Gastrocnemius medialis (tissue), 4 donors: Measurements from ENCODE around the gene COL6A2. TPM values are rescaled to one million over a fixed set of nuclear protein-coding genes. Genes with fewer than 3 reads are reported as not detected.

Experiments
- ATAC-seq, 2 donors: fragments of 150-250 bp; one replicate each; pipeline ENCODE4 v1.9.1; 2016
- DNase-seq, 2 donors: peaks; one replicate each; pipeline ENCODE4 v3.0.0-alpha.2; 2019
- H3K27ac ChIP-seq, 4 donors: fragments of 200-600 bp; sonication (generic); 1 replicate in 1 of 4; 2 replicates in 3 of 4; pipeline ENCODE4 v1.5.1; 2016 to 2018; ENCODE audit warnings: mild to moderate bottlenecking in 2 of 4, moderate library complexity in 1 of 4
- H3K27me3 ChIP-seq, 3 donors: fragments of 200-600 bp; sonication (generic) in 2 of 3; 1 replicate in 1 of 3; 2 replicates in 2 of 3; pipeline versions ENCODE4 v1.5.1 to v1.6.0; 2016 to 2019; ENCODE audit warnings: mild to moderate bottlenecking in 1 of 3, moderate library complexity in 1 of 3
- H3K36me3 ChIP-seq, 2 donors: fragments of 200-600 bp; sonication (generic) in 1 of 2; one replicate each; pipeline ENCODE4 v1.5.1; 2017 to 2018
- H3K4me1 ChIP-seq, 2 donors: fragments of 200-600 bp; sonication (generic) in 1 of 2; one replicate each; pipeline ENCODE4 v1.5.1; 2016 to 2017; ENCODE audit warnings: mild to moderate bottlenecking in 2 of 2
- H3K4me3 ChIP-seq, 4 donors: fragments of 200-600 bp; sonication (generic) in 3 of 4; 1 replicate in 1 of 4; 2 replicates in 3 of 4; pipeline ENCODE4 v1.5.1; 2016 to 2019; ENCODE audit warnings: mild to moderate bottlenecking in 2 of 4
- H3K9me3 ChIP-seq, 3 donors: fragments of 200-600 bp; sonication (generic) in 2 of 3; 1 replicate in 1 of 3; 2 replicates in 2 of 3; pipeline ENCODE4 v1.5.1; 2016 to 2019
- CTCF ChIP-seq, 5 experiments: fragments of 450-650 bp in 3 of 5; fragments of 200-600 bp in 2 of 5; sonication (generic) in 2 of 5; IDR thresholded peaks in 4 of 5; conservative IDR thresholded peaks in 1 of 5; 1 replicate in 4 of 5; 2 replicates in 1 of 5; pipeline ENCODE4 v1.5.1; 2016 to 2019; ENCODE audit warnings: antibody characterized with exemption in 5 of 5, mild to moderate bottlenecking in 3 of 5, moderate library complexity in 3 of 5
- POLR2A ChIP-seq, 2 donors: fragments of 450-650 bp; IDR thresholded peaks; one replicate each; pipeline ENCODE4 v1.6.1; 2017; ENCODE audit warnings: antibody characterized with exemption in 2 of 2, mild to moderate bottlenecking in 2 of 2, moderate library complexity in 2 of 2
- in situ Hi-C, 4 donors: fragments of 200-750 bp; cut with MboI; loops; one replicate each; pipeline versions ENCODE4 v1.15.0 to v1.8.0; 2017; ENCODE audit warnings: low sequenced_read_pairs in 4 of 4
- intact Hi-C: fragments of 100-400 bp; cut with DNase I; formaldehyde crosslinking; loops from one replicate; pipeline ENCODE4 v1.15.1; 2023; ENCODE audit warnings: low total_unique reads
- total RNA-seq, 4 donors: library from RNA; depleted of rRNA; stranded (reverse); fragments of >200 nt; gene quantifications; one replicate each; pipeline versions ENCODE4 v1.1.0 to v1.2.3, GENCODE V29; 2016

The COL6A2 gene
- total RNA-seq, 4 donors from 2014 or later = 44.0 to 141 (median 88.4) TPM

- intact Hi-C loops = no loop called here
- peak in 1 of 2 donors; percentile 6 for DNase-seq
- TF ChIP-seq POLR2A (IDR thresholded peaks at IDR 0.05) = no peak
Observed at GRCh38 chr21:46150491-46151121, 52.7 kb downstream of the COL6A2 start.

GRCh38 chr21:46151261-46151988, 53.5 kb downstream of the COL6A2 start:
- peaks cover 0 to 9% (median 0%) of the 10 kb centered on the region in 3 donors for H3K27me3 ChIP-seq
- intact Hi-C loops = no loop called here

More at GRCh38 chr21:46150491-46151121, 52.7 kb downstream of the COL6A2 start:
- no peak overlapping the region for H3K27ac ChIP-seq
- no peaks in the 10 kb centered on the region for H3K36me3 ChIP-seq
- H3K9me3 ChIP-seq = no peaks in the 10 kb centered on the region
- no peak for ATAC-seq
- H3K4me1 ChIP-seq = peaks cover 0 to 10% of the 10 kb centered on the region in 2 donors
- H3K27me3 ChIP-seq = peaks cover 0 to 9% (median 0%) of the 10 kb centered on the region in 3 donors
- H3K4me3 ChIP-seq = no peak overlapping the region
- in situ Hi-C loops = no loop called here

GRCh38 chr21:46151989-46152926, 54.3 kb downstream of the COL6A2 start:
- Histone ChIP-seq H3K36me3 (no peaks in the 10 kb centered on the region), H3K27ac (no peak overlapping the region), H3K9me3 (no peaks in the 10 kb centered on the region), H3K27me3 (peaks cover 0 to 9% (median 0%) of the 10 kb centered on the region in 3 donors), H3K4me1 (peaks cover 0 to 10% of the 10 kb centered on the region in 2 donors), H3K4me3 (no peak overlapping the region)
- peak in 1 of 2 donors; percentile 6 for DNase-seq
- ATAC-seq = no peak
- in situ Hi-C loops = no loop called here
- TF ChIP-seq CTCF (IDR thresholded peaks at IDR 0.05 in 4 of 5, conservative IDR thresholded peaks at IDR 0.05 in 1 of 5) (no peak), POLR2A (IDR thresholded peaks at IDR 0.05) (no peak)
- intact Hi-C loops = no loop called here

More at GRCh38 chr21:46151261-46151988, 53.5 kb downstream of the COL6A2 start:
- ATAC-seq (no peak), DNase-seq (peak in 1 of 2 donors; percentile 5)
- Histone ChIP-seq H3K27ac (no peak overlapping the region), H3K9me3 (no peaks in the 10 kb centered on the region), H3K4me1 (peaks cover 0 to 10% of the 10 kb centered on the region in 2 donors), H3K36me3 (no peaks in the 10 kb centered on the region), H3K4me3 (no peak overlapping the region)
- in situ Hi-C loops = no loop called here
- TF ChIP-seq POLR2A (IDR thresholded peaks at IDR 0.05) = no peak
- TF ChIP-seq CTCF (IDR thresholded peaks at IDR 0.05 in 4 of 5, conservative IDR thresholded peaks at IDR 0.05 in 1 of 5) = no peak

- intact Hi-C loops = no loop called here
- DNase-seq = peak in 1 of 2 donors; percentile 12
- H3K27ac ChIP-seq = no peak overlapping the region
Observed at GRCh38 chr21:46152927-46153246, 55.0 kb downstream of the COL6A2 start.

More at GRCh38 chr21:46152927-46153246, 55.0 kb downstream of the COL6A2 start:
- no peaks in the 10 kb centered on the region for H3K36me3 ChIP-seq
- peaks cover 0 to 10% of the 10 kb centered on the region in 2 donors for H3K4me1 ChIP-seq
- TF ChIP-seq POLR2A (IDR thresholded peaks at IDR 0.05) = no peak
- TF ChIP-seq CTCF (IDR thresholded peaks at IDR 0.05 in 4 of 5, conservative IDR thresholded peaks at IDR 0.05 in 1 of 5) = no peak
- H3K4me3 ChIP-seq = peak overlapping the region in 2 of 4 donors; percentile 27 to 30
- ATAC-seq = peak in 1 of 2 donors; percentile 30
- no peaks in the 10 kb centered on the region for H3K9me3 ChIP-seq
- in situ Hi-C loops = no loop called here
- H3K27me3 ChIP-seq = peaks cover 0 to 9% (median 0%) of the 10 kb centered on the region in 3 donors
